ENCODE measurements around the gene HSPB6. TPM values are rescaled to one million over a fixed set of nuclear protein-coding genes. Genes with fewer than 3 reads are reported as not detected.

Gene HSPB6
- total RNA-seq, 1 donor from 2014 or later, result 1.9 TPM

DNA sequence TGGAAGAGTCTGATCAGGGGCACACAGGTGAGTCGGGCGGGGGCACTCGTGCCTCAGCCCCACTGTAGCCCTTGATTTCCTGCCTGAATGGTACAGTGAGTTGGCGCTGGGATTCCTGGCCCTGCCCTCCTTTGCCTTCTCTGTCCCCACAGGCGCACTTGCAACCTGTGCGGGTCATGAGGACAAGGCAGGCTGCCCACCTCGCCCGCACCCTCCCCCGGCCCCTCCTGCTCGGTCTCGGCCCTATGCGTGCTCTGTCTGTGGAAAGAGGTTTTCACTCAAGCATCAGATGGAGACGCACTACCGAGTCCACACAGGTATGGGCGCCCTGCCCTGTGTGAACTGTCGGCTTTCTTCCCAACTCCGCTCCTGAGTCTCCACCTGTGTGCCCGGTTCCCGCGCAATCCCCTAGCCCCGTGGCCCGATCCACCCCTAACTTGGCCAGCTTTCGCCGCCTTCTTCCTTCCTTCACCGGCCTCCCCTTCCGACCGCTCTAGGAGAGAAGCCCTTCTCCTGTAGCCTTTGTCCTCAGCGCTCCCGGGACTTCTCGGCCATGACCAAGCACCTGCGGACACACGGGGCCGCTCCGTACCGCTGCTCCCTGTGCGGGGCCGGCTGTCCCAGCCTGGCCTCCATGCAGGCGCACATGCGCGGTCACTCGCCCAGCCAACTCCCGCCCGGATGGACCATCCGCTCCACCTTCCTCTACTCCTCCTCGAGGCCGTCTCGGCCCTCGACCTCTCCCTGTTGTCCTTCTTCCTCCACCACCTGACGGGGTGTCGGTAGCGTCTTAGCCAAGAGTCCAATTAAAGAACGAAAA lies 40.6 kb downstream of the HSPB6 start:
- Histone ChIP-seq H2AFZ (ENCODE audit: low read depth, low read length) (peak overlapping the region; percentile 98), H3K27ac (ENCODE audit: low read depth, low read length) (peak overlapping the region; percentile 28), H3K4me3 (ENCODE audit: insufficient read depth, low read depth, low read length) (peak overlapping the region; percentile 66), H3K36me3 (ENCODE audit: insufficient read depth, low read length) (no peaks in the 10 kb centered on the region), H3K4me2 (ENCODE audit: low read length) (peak overlapping the region; percentile 91), H3K4me1 (ENCODE audit: insufficient read depth, low read length) (peaks cover 18% of the 10 kb centered on the region), H3K79me2 (ENCODE audit: insufficient read depth, low read length) (peaks cover 28% of the 10 kb centered on the region), H3K27me3 (ENCODE audit: insufficient read depth, low read length) (peaks cover 2% of the 10 kb centered on the region), H4K20me1 (ENCODE audit: insufficient read depth, low read length) (peaks cover 27% of the 10 kb centered on the region), H3K9ac (ENCODE audit: low read length) (peak overlapping the region; percentile 79), H3K9me3 (ENCODE audit: insufficient read depth, low read depth, low read length) (no peaks in the 10 kb centered on the region)
- FAIRE-seq, result no peak
- H3K36me3 Mint-ChIP-seq (ENCODE audit: low read depth, unreplicated experiment), result peaks cover 9% of the 10 kb centered on the region
- DNase-seq (ENCODE audit: low read depth), result peak; percentile 30
- TF ChIP-seq EZH2 (IDR thresholded peaks at IDR 0.05; ENCODE audit: insufficient read depth, low read length), result no peak
- TF ChIP-seq CTCF (IDR thresholded peaks at IDR 0.05; ENCODE audit: insufficient read depth, low read depth, low read length), result no peak
- peaks cover 6% of the 10 kb centered on the region for H3K4me1 Mint-ChIP-seq (ENCODE audit: low read depth, unreplicated experiment)
- H3K27ac Mint-ChIP-seq (ENCODE audit: unreplicated experiment), result peak overlapping the region; percentile 87
- peaks cover 6% of the 10 kb centered on the region for H3K27me3 Mint-ChIP-seq (ENCODE audit: low read depth, unreplicated experiment)
- H3K4me3 Mint-ChIP-seq (ENCODE audit: unreplicated experiment), result peak overlapping the region; percentile 93
- no peaks in the 10 kb centered on the region for H3K9me3 Mint-ChIP-seq (ENCODE audit: unreplicated experiment)

- Mint-ChIP-seq H3K36me3 (ENCODE audit: low read depth, unreplicated experiment) (peaks cover 9% of the 10 kb centered on the region), H3K4me1 (ENCODE audit: low read depth, unreplicated experiment) (peaks cover 6% of the 10 kb centered on the region), H3K27ac (ENCODE audit: unreplicated experiment) (no peak overlapping the region), H3K9me3 (ENCODE audit: unreplicated experiment) (no peaks in the 10 kb centered on the region), H3K27me3 (ENCODE audit: low read depth, unreplicated experiment) (peaks cover 6% of the 10 kb centered on the region), H3K4me3 (ENCODE audit: unreplicated experiment) (no peak overlapping the region)
- Histone ChIP-seq H3K4me3 (ENCODE audit: insufficient read depth, low read depth, low read length) (no peak overlapping the region), H3K4me2 (ENCODE audit: low read length) (peak overlapping the region; percentile 91), H3K27me3 (ENCODE audit: insufficient read depth, low read length) (peaks cover 2% of the 10 kb centered on the region), H2AFZ (ENCODE audit: low read depth, low read length) (no peak overlapping the region), H3K79me2 (ENCODE audit: insufficient read depth, low read length) (peaks cover 23% of the 10 kb centered on the region), H3K27ac (ENCODE audit: low read depth, low read length) (no peak overlapping the region), H3K9ac (ENCODE audit: low read length) (no peak overlapping the region), H4K20me1 (ENCODE audit: insufficient read depth, low read length) (peaks cover 21% of the 10 kb centered on the region), H3K9me3 (ENCODE audit: insufficient read depth, low read depth, low read length) (no peaks in the 10 kb centered on the region), H3K36me3 (ENCODE audit: insufficient read depth, low read length) (no peaks in the 10 kb centered on the region), H3K4me1 (ENCODE audit: insufficient read depth, low read length) (peaks cover 18% of the 10 kb centered on the region)
- FAIRE-seq (no peak), DNase-seq (ENCODE audit: low read depth) (no peak)
- TF ChIP-seq EZH2 (IDR thresholded peaks at IDR 0.05; ENCODE audit: insufficient read depth, low read length), result no peak
- no peak for TF ChIP-seq CTCF (IDR thresholded peaks at IDR 0.05; ENCODE audit: insufficient read depth, low read depth, low read length)
Measured at GRCh38 chr19:35715355-35715809, 41.4 kb downstream of the HSPB6 start.

Data from astrocyte (in vitro differentiated cells and primary cell).